H9 (cell line): ENCODE results near the gene IER3. TPM values are rescaled to one million over a fixed set of nuclear protein-coding genes. Genes with fewer than 3 reads are reported as not detected.

Source experiments
- DNase-seq: peaks from one replicate; pipeline ENCODE4 v3.0.0-alpha.2; 2017
- H2AFZ ChIP-seq: one replicate; pipeline ENCODE4 v1.6.1; 2013; ENCODE audit warnings: mild to moderate bottlenecking, low read length, control low read depth, moderate library complexity
- H2AK5ac ChIP-seq: 2 replicates; pipeline ENCODE4 v1.6.1; 2013; ENCODE audit warnings: low read length, control low read depth, mixed read lengths; ENCODE audit not compliant: insufficient read length
- H2BK120ac ChIP-seq: one replicate; pipeline ENCODE4 v1.6.1; 2013; ENCODE audit warnings: low read depth, mild to moderate bottlenecking, low read length, control low read depth, inconsistent platforms; ENCODE audit not compliant: poor library complexity, severe bottlenecking
- H2BK12ac ChIP-seq: 2 replicates; pipeline ENCODE4 v1.6.1; 2013; ENCODE audit warnings: low read length, control low read depth, mixed read lengths, low read depth; ENCODE audit not compliant: insufficient read length
- H2BK15ac ChIP-seq: 2 replicates; pipeline ENCODE4 v1.6.1; 2013; ENCODE audit warnings: low read depth, low read length, control low read depth
- H2BK20ac ChIP-seq: one replicate; pipeline ENCODE4 v1.6.1; 2013; ENCODE audit warnings: low read depth, mild to moderate bottlenecking, low read length, control low read depth, inconsistent platforms; ENCODE audit not compliant: poor library complexity, severe bottlenecking
- H2BK5ac ChIP-seq: 2 replicates; pipeline ENCODE4 v1.6.1; 2013; ENCODE audit warnings: low read length, control low read depth, mixed read lengths; ENCODE audit not compliant: insufficient read length
- H3K14ac ChIP-seq: 2 replicates; pipeline ENCODE4 v1.6.1; 2013; ENCODE audit warnings: low read length, control low read depth; ENCODE audit not compliant: insufficient read depth
- H3K18ac ChIP-seq: 2 replicates; pipeline ENCODE4 v1.6.1; 2013; ENCODE audit warnings: low read depth, mild to moderate bottlenecking, mixed read lengths, low read length, control low read depth; ENCODE audit not compliant: insufficient read length
- H3K23ac ChIP-seq: 2 replicates; pipeline ENCODE4 v1.6.1; 2013; ENCODE audit warnings: low read length, control low read depth, mixed read lengths, low read depth; ENCODE audit not compliant: insufficient read length
- H3K23me2 ChIP-seq: 2 replicates; pipeline ENCODE4 v1.6.1; 2013; ENCODE audit warnings: low read depth, mild to moderate bottlenecking, mixed read lengths, low read length, control low read depth; ENCODE audit not compliant: insufficient read length, poor library complexity, severe bottlenecking
- H3K27ac ChIP-seq: 2 replicates; pipeline ENCODE4 v1.5.1; 2013; ENCODE audit warnings: low read length, control low read depth, mixed read lengths, low read depth; ENCODE audit not compliant: insufficient read length
- H3K27me3 ChIP-seq: 2 replicates; pipeline ENCODE4 v1.6.1; 2013; ENCODE audit warnings: low read length, control low read depth, inconsistent platforms; ENCODE audit not compliant: insufficient read depth
- H3K4ac ChIP-seq: 2 replicates; pipeline ENCODE4 v1.6.1; 2013; ENCODE audit warnings: low read depth, mild to moderate bottlenecking, control low read depth, inconsistent platforms, low read length, moderate library complexity
- H3K4me1 ChIP-seq: 2 replicates; pipeline ENCODE4 v1.6.1; 2013; ENCODE audit warnings: low read length, control low read depth, inconsistent platforms; ENCODE audit not compliant: insufficient read depth
- H3K4me2 ChIP-seq: 2 replicates; pipeline ENCODE4 v1.6.1; 2013; ENCODE audit warnings: low read length, control low read depth, mixed read lengths; ENCODE audit not compliant: insufficient read length, insufficient read depth
- H3K56ac ChIP-seq: 2 replicates; pipeline ENCODE4 v1.6.1; 2013; ENCODE audit warnings: low read depth, mild to moderate bottlenecking, mixed read lengths, low read length, control low read depth; ENCODE audit not compliant: insufficient read length
- H3K79me1 ChIP-seq: 2 replicates; pipeline ENCODE4 v1.6.1; 2013; ENCODE audit warnings: low read depth, mild to moderate bottlenecking, moderate library complexity, low read length, control low read depth, inconsistent platforms; ENCODE audit not compliant: insufficient read depth, poor library complexity, severe bottlenecking
- H3K79me2 ChIP-seq: 2 replicates; pipeline ENCODE4 v1.6.1; 2013; ENCODE audit warnings: low read length, control low read depth, inconsistent platforms; ENCODE audit not compliant: insufficient read depth
- H3K9ac ChIP-seq: 2 replicates; pipeline ENCODE4 v1.6.1; 2013; ENCODE audit warnings: low read length, control low read depth, mixed read lengths; ENCODE audit not compliant: insufficient read length; ENCODE audit errors: extremely low read depth
- H3K9me3 ChIP-seq: one replicate; pipeline ENCODE4 v1.6.1; 2013; ENCODE audit warnings: low read depth, low read length, inconsistent platforms; ENCODE audit not compliant: control insufficient read depth
- H3T11ph ChIP-seq: one replicate; pipeline ENCODE4 v1.6.1; 2013; ENCODE audit warnings: mild to moderate bottlenecking, low read length, control low read depth, inconsistent platforms
- H4K20me1 ChIP-seq: one replicate; pipeline ENCODE4 v1.6.1; 2013; ENCODE audit not compliant: control insufficient read depth, insufficient read length, insufficient read depth
- H4K5ac ChIP-seq: 2 replicates; pipeline ENCODE4 v1.6.1; 2013; ENCODE audit warnings: low read depth, mild to moderate bottlenecking, mixed read lengths, low read length, control low read depth; ENCODE audit not compliant: insufficient read length
- H4K8ac ChIP-seq: replicated peaks from 2 replicates; pipeline ENCODE4 v1.6.1; 2013; ENCODE audit warnings: low read length, control low read depth, mixed read lengths, low read depth; ENCODE audit not compliant: insufficient read length
- H4K91ac ChIP-seq: 2 replicates; pipeline ENCODE4 v1.6.1; 2013; ENCODE audit warnings: low read depth, mild to moderate bottlenecking, moderate library complexity, mixed read lengths, low read length, control low read depth; ENCODE audit not compliant: insufficient read length
- H3K27ac Mint-ChIP-seq, 3 experiments: 2 replicates in 2 of 3; 3 replicates in 1 of 3; pipeline ENCODE4 v1.8.0; 2020 to 2021; ENCODE audit warnings: mixed read lengths in 3 of 3, mild to moderate bottlenecking in 1 of 3, moderate library complexity in 1 of 3
- H3K27me3 Mint-ChIP-seq: 2 replicates; pipeline ENCODE4 v1.8.0; 2021; ENCODE audit warnings: low read depth, mild to moderate bottlenecking, moderate library complexity, mixed read lengths
- H3K36me3 Mint-ChIP-seq, 3 experiments: 2 replicates in 2 of 3; 3 replicates in 1 of 3; pipeline ENCODE4 v1.8.0; 2020 to 2021; ENCODE audit warnings: low read depth in 3 of 3, mixed read lengths in 3 of 3; ENCODE audit not compliant: insufficient read depth in 1 of 3
- H3K4me1 Mint-ChIP-seq, 2 experiments: 2 replicates each; pipeline ENCODE4 v1.8.0; 2020; ENCODE audit warnings: mixed read lengths in 2 of 2
- H3K4me3 Mint-ChIP-seq, 2 experiments: 2 replicates in 1 of 2; 3 replicates in 1 of 2; pipeline ENCODE4 v1.8.0; 2020 to 2021; ENCODE audit warnings: mild to moderate bottlenecking in 2 of 2, mixed read lengths in 2 of 2, moderate library complexity in 1 of 2
- H3K9me3 Mint-ChIP-seq, 2 experiments: 2 replicates in 1 of 2; 3 replicates in 1 of 2; pipeline ENCODE4 v1.8.0; 2020; ENCODE audit warnings: mild to moderate bottlenecking in 2 of 2, mixed read lengths in 2 of 2, moderate library complexity in 1 of 2
- WGBS: extraction: QIAGEN DNeasy Blood & Tissue Kit; methylation state at CpG from one replicate; pipeline ENCODE4 v1.1.7; 2013; ENCODE audit warnings: missing lambda C conversion rate, low lambda C conversion rate, mixed read lengths; ENCODE audit not compliant: insufficient read length; ENCODE audit errors: extremely low coverage; 5-methylcytosine and 5-hydroxymethylcytosine counted together
- total RNA-seq: library from RNA; stranded (reverse); gene quantifications from 2 replicates; pipeline ENCODE4 v1.2.1, GENCODE V29; 2021
- TF ChIP-seq, protein P1 (sequence below): fragments of 200-600 bp; sonication (generic); conservative IDR thresholded peaks from 3 replicates; pipeline ENCODE4 v1.8.0; 2021; ENCODE audit warnings: antibody characterized with exemption, mild to moderate bottlenecking

IER3 gene
- total RNA-seq, 1 experiment from 2014 or later: 43.5 TPM

- Histone ChIP-seq H3K9ac (no peak overlapping the region), H3K27me3 (no peaks in the 10 kb centered on the region; the same call in 1 of the 2 replicates), H2AFZ (no peak overlapping the region), H3K4me2 (no peak overlapping the region), H4K91ac (no peak overlapping the region), H3K18ac (no peak overlapping the region), H4K5ac (no peak overlapping the region), H3K4me1 (peaks cover 2% of the 10 kb centered on the region; the same call in 1 of the 2 replicates), H3K27ac (no peak overlapping the region), H3K23ac (no peak overlapping the region), H3K9me3 (no peaks in the 10 kb centered on the region), H3K23me2 (no peaks in the 10 kb centered on the region), H2BK20ac (no peak overlapping the region), H2AK5ac (no peak overlapping the region), H3K79me2 (peaks cover 1% of the 10 kb centered on the region; the same call in 1 of the 2 replicates), H3K4ac (no peak overlapping the region), H3K14ac (no peak overlapping the region), H3K56ac (no peak overlapping the region), H4K8ac (no peak overlapping the region), H2BK15ac (no peak overlapping the region), H3K79me1 (no peaks in the 10 kb centered on the region), H3T11ph (no peak overlapping the region), H2BK5ac (no peak overlapping the region), H4K20me1 (no peaks in the 10 kb centered on the region), H2BK12ac (no peak overlapping the region), H2BK120ac (no peak overlapping the region)
- H3K27me3 Mint-ChIP-seq: peaks cover 3% of the 10 kb centered on the region; the same call in 1 of the 2 replicates
- H3K9me3 Mint-ChIP-seq: no peaks in the 10 kb centered on the region
- H3K27ac Mint-ChIP-seq: no peak overlapping the region
- no CpG with 5 or more reads among the region's 8 CpGs for WGBS
- DNase-seq: no peak
- no peaks in the 10 kb centered on the region for H3K36me3 Mint-ChIP-seq
- H3K4me3 Mint-ChIP-seq: no peak overlapping the region
- TF ChIP-seq, protein P1, sequence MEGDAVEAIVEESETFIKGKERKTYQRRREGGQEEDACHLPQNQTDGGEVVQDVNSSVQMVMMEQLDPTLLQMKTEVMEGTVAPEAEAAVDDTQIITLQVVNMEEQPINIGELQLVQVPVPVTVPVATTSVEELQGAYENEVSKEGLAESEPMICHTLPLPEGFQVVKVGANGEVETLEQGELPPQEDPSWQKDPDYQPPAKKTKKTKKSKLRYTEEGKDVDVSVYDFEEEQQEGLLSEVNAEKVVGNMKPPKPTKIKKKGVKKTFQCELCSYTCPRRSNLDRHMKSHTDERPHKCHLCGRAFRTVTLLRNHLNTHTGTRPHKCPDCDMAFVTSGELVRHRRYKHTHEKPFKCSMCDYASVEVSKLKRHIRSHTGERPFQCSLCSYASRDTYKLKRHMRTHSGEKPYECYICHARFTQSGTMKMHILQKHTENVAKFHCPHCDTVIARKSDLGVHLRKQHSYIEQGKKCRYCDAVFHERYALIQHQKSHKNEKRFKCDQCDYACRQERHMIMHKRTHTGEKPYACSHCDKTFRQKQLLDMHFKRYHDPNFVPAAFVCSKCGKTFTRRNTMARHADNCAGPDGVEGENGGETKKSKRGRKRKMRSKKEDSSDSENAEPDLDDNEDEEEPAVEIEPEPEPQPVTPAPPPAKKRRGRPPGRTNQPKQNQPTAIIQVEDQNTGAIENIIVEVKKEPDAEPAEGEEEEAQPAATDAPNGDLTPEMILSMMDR: no peak
- H3K4me1 Mint-ChIP-seq: peaks cover 19 to 30% of the 10 kb centered on the region in 2 experiments
Observed at GRCh38 chr6:30748851-30749540, 4.6 kb upstream of the IER3 start.
